Subcutaneous adipose tissue (tissue), 4 donors: ENCODE data around the gene VTI1A. TPM values are rescaled to one million over a fixed set of nuclear protein-coding genes. Genes with fewer than 3 reads are reported as not detected.

ENCODE experiments used
- total RNA-seq, 4 donors: library from RNA; depleted of rRNA; stranded (reverse); fragments of >200 nt; gene quantifications; one replicate each; pipeline ENCODE4 v1.1.0, GENCODE V29; 2016
- TF ChIP-seq, protein P1 (sequence below): fragments of 450-650 bp; IDR thresholded peaks from one replicate; pipeline ENCODE4 v1.5.1; 2016; ENCODE audit warnings: low read depth, mild to moderate bottlenecking, control low read depth, antibody characterized with exemption, moderate library complexity

The VTI1A gene
- total RNA-seq, 4 donors from 2014 or later = 48.4 to 70.3 (median 61.9) TPM

- TF ChIP-seq, protein P1, sequence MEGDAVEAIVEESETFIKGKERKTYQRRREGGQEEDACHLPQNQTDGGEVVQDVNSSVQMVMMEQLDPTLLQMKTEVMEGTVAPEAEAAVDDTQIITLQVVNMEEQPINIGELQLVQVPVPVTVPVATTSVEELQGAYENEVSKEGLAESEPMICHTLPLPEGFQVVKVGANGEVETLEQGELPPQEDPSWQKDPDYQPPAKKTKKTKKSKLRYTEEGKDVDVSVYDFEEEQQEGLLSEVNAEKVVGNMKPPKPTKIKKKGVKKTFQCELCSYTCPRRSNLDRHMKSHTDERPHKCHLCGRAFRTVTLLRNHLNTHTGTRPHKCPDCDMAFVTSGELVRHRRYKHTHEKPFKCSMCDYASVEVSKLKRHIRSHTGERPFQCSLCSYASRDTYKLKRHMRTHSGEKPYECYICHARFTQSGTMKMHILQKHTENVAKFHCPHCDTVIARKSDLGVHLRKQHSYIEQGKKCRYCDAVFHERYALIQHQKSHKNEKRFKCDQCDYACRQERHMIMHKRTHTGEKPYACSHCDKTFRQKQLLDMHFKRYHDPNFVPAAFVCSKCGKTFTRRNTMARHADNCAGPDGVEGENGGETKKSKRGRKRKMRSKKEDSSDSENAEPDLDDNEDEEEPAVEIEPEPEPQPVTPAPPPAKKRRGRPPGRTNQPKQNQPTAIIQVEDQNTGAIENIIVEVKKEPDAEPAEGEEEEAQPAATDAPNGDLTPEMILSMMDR = no peak
These were observed 329.1 kb downstream of the VTI1A start for GRCh38 chr10:112775892-112776674.

- TF ChIP-seq, protein P1 = no peak
These were observed 331.6 kb downstream of the VTI1A start for GRCh38 chr10:112778579-112778978.

DNA sequence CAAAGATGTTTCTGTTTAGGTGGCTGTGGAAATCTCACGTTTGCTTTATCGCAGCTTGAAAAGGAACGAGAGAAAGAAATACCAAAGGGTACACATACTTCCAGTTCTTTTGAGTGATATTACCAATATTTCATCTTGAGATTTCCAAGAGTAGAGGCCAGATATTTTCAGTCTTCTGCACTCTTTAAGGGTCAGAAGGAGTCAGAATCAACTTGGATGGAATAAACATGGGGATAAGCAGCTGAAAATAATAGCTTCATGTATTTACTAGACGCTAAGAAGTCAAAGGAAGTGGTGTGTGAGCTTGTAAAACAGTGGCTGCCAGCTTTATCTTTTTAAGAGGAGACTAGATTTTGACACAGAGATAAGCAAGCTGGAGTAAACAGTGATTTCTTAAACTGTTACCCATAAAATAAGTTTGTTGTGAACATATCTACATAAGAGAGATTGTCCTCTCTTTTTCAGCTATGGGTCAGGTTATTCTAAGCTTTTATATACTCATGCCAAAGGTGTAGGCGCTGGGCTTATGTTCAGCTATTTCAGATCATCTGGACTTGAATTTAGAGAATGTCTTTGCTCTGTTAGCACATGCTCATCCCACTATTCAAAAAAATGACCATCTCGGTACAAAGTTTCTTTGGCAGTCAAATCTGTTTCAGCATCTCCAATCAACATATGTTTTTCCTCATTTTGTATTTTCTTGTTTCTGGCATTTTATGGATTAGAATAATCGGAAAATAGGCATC is 332.2 kb downstream of the VTI1A start:
- TF ChIP-seq, protein P1 = no peak

GRCh38 chr10:112782200-112782907 is 335.3 kb downstream of the VTI1A start:
- TF ChIP-seq, protein P1 = no peak

DNA sequence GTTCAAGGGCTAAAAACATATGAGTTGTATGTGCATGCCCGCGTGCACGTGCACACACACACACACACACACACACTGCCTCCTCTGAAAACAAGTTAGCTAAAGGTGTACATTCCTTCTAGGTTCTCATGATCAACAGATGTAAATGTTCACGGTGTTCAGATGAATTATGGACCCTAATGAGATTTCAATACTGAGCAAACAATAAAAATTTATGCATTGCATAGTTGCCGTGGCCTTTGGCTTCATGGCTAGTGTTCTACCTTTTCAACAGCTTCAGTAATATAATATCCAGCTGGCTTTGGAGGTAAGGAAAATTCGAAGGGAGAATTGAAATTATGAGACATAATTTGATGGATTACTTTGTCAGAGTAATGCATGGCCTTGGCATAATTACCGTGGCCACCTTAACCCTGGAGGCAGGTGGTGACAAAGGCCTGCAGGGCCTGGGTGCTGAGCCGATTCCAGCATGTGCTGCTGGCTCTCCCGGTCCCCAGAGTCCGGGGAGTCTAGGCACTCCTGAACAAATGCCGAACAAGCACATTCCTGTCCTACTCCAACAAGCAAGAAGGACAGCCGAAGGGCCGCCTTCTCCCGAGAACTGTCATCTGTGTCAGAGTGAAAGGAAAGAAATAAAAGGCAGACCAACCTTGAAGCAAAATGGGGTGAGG is 336.5 kb downstream of the VTI1A start:
- TF ChIP-seq, protein P1 = no peak

DNA sequence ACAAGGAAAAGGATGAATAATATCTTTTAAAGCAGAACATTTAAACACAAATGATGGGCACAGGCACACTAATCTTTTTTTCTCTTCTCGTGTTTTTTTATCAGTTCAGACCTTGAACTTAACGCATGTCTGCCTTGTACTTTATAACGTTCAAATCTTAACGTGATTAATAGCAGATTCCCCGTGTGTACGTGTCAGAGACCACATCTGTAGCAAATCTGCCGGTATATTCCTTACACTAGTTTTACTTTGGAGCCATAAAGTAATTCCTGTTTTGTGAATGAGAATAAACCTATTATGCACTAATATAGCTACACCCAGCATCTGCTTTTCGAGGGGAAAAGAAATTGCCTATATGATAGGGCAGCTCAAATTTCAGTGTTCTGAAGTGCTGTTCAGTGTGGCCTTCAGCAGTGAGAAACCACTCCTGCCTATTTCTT is 337.0 kb downstream of the VTI1A start:
- TF ChIP-seq, protein P1 = no peak
